GM21528 (cell line): ENCODE results near the gene ANKRD18A.
"Not testable (repeated sequence)": the region's sequence is repeated elsewhere in the genome, so short reads cannot be mapped to it uniquely, and the experiment has no call there.

ENCODE experiments used
- ATAC-seq: cut with Tn5 transposase; IDR thresholded peaks from one replicate; pipeline ENCODE4 v1.9.1; 2021; ENCODE audit warnings: mild to moderate bottlenecking, moderate library complexity; ENCODE audit not compliant: unreplicated experiment, low FRiP score

Gene ANKRD18A

DNA sequence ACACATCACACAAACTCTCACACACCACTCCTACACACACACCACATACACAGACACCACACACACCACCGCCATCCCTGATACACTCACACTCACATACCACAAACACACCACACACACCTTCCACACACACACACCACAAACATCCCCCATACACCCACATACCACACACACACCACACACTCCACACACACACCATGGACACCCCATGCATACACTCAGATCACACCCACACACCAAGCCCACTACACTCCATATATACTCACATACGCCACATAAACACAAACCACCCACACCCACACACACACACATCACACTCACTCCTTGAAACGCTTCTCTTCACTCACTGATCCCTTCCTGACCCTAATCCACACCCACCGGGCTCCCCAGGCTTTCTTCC is 9.1 kb upstream of the ANKRD18A start:
- no peak for ATAC-seq

DNA sequence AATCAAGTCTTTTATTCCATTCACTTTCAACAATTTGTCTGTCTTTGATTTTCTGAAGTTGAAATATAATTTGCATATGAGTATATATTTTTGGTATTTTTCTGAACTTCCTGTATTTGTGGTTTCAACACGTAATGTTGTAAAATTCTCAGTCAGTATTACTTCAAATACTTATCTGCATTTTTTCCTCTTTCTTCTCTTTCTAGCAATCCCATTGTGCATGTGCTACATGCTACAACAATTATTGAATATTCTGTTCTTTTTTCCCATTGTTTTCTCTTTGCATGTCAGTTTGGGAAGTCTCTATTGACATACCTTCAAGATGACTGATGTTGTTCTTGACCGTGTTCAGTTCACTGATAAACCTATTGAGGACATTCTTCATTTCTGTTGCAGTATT is 5.6 kb upstream of the ANKRD18A start:
- no peak for ATAC-seq

DNA sequence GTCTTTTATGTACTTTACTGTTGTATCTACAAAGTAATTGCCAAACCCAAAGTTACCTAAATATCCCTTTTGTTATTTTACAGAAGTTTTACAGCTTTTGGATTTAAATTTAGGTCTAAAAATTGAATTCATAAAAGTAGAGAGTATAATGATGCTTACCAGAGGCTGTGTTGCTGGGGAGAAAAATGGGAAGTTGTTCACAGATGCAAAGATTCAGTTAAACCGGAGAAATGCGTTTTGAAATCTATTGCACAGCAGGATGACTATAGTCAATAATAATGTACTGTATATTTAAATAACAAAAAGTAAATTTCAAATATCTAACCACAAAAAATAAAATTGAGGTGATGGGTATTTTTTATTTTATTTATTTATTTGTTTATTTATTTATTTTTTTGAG is 2.6 kb upstream of the ANKRD18A start:
- no peak for ATAC-seq

DNA sequence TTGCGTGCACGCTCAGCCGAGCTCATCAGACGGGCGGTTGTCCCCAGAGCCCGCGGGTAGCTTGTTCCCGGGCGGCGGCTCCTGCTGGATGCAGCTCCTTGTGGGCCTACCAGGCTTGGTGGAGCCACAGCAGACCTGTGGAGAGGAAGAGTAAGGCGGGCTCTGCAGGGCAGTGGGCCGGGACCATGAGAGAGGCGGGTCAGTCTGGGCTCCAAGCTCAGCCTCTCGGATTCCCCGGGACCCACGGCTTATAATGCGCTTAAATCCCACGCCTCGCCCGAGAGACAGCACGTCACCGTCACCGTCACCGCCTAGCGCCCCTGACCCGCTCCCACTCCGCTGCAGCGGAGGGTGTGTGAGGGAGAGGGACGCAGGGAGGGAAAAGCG is 1.9 kb upstream of the ANKRD18A start:
- ATAC-seq = no peak

DNA sequence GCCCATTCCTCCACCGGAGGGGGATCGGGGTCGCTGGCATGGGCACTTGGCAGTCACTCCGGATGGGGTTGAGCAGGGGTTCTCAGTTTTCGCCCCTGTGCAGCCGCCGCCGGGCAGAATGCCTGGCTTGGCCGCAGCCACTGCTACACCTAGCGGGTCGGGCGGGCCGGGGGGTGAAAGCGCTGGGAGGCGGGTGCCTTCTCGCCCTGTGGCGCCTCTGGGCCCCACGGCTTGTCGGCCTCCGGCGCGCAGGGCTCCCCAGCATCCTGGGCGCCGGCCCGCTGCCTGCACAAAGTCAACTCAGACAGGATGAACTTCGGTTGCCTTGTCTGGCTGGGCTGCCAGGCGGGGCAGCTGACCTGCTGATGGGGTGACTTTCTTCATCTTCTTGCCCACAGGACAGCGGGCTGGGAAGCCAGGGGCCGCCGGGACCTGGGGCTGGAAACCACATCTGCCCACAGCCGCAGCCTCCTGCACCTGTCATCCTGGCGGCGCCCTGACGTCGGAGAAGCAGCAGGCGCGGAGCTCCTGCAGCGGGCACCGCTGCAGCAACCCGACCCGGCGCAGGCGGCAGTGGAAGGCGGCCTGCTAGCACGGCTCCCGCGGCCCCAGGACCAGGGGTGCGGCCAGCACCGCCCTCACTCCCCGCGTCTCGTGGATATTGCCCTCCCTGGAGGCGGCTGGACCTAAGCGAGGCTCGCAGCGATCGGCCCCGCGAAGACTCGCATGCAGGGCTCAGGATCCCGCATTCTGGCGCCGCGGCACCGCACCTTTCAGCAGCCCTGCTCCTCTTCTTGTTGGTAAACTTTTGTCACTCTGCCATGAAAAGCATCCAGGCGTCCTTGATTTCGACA is 1.3 kb upstream of the ANKRD18A start:
- peak; percentile 36 for ATAC-seq

DNA sequence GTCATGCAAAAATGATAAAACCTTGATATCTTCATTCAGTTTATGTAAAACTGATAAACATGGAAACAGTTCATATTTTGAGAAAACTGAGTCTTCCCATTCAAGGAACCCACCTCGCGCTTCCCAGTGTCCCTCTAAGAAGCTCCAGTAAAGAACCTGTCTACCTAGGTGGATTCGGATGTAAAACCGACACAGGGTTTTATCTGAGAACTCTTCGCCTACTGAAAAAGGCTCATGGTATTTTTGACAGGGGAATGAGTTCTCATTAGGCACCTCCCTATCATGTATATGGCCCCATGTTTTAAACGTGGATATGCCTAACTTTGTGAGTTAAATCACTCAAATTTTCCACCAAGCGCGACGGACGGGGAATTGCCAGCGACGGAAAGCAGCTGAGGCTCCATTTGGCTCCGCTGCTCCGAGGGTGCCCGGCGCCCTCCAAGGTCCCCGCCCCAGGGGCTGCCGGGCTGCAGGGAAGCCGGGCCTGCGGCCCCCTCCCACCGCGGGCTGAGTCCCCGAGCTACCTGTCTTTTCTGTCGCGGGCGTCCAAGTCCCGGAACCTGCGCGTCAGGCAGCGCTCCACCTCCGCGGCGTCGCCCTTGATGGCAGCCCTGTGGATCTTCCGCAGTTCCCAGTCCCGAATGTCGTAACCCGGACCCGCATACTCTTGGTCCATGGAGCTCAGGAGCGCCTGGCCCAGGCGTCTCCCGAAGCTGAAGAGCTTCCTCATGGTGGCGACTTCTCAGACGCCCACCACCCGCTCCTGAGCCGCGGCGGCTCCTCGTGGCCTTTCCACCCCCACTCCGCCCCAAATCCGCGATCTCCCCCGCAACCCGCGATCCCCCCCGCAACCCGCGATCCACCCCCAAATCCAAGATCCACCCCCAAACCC is 594 bp downstream of the ANKRD18A start:
- no peak for ATAC-seq

DNA sequence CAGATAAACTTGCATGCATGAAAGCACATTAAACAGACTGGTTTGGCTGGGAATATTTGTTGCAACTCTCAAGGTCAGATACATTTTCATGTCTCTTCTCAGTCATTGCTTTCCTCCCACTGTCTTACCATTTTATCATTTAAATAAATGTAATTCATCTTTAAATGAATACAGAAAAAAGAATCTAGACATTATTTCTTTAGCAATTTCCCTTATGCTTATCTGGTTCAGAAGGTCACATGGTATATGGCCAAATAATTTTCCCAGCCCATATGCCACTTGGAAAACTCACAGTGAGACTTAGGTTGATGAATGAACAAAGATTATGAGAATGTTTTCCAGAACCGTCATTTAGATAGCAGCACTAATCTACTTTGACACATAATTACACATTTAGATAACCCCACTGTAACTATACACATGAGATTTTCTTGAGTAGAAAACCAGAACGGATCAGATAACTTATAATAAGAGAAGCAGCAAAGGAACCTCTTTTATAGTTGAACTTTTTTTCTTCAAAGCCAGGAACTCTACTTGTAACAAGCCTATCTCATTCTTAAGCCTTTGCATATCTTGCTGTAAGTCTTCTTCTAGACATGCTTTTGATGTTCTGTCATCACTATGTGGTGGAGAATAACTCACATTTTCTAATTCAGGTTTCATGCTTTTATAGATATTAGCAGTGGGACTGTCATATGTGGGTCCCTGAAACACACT is 22.2 kb downstream of the ANKRD18A start:
- not testable (repeated sequence) for ATAC-seq

DNA sequence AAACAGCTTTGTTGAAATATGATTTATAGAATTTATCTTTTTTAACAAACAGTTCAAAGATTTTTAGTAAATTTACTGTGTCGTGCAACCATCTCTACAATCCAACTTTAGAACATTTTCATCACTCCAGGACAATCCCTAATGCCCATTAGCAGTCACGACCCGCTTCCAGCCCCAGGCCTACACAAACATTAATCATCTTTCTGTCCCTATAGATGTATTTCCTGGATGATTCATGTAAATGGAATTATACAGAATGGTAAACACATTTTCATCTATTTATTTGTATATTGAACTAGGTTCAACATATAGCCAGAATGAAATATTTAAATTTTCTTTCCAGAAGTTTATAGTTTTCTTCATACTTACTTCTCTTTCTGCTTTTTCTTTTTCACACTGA is 25.3 kb downstream of the ANKRD18A start:
- not testable (repeated sequence) for ATAC-seq

DNA sequence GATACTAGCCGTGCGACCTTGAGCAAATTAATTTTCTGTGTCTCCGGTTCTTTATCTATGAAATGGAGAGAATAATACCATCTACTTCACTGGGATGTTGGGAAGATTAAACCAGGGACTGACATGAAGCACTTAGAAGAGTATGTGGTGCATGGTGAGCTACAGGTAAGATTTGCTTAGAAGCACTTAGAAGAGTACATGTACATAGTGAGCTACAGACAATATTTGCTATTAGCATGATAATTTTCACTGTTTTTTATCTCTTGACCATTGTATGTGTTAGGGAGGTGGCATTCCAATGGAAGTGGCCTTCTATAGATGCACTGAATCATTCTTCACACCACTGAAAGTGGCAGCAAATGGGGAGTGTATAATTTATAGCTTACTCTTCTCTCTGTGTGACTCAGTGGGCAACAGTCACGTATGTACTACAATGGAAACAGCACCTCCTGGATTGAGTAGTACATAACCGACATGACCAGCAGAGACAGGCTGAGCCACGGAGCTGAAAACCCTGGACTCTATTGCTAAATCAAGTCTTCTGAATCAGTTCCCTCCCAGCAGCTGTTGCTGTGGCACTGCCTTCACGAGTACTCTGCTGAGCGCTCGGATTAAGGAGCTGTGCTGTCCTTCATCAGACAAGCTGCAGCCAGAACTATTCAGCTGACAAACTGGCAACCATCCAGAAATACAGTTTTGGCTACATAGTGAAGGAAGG is 28.9 kb downstream of the ANKRD18A start:
- ATAC-seq = not testable (repeated sequence)

DNA sequence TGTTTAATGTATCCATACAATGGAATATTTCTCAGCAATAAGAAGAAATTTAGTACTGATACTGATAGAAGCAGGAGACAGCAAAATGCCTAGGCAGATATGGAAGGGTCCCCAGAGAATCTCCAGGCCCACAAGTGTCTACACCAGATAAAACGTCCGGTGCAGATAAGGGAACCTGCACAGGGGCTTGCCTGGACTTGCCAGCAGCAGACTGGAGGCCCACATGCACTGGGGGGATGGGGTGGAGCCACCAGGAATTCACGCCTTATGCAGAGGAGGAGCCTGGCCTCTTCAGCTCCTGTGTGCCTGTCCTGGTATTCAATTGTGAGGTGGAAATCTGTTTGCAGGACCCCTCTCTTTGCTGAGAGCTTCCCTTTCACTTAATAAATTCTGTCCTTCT is 36.6 kb downstream of the ANKRD18A start:
- not testable (repeated sequence) for ATAC-seq

- ATAC-seq = not testable (repeated sequence)
Measured at GRCh38 chr9:38580112-38580511, 40.3 kb downstream of the ANKRD18A start.

GRCh38 chr9:38576181-38576580 is 44.2 kb downstream of the ANKRD18A start:
- ATAC-seq = not testable (repeated sequence)

- not testable (repeated sequence) for ATAC-seq
Measured at GRCh38 chr9:38566048-38566447, 54.3 kb downstream of the ANKRD18A start.

- not testable (repeated sequence) for ATAC-seq
Measured at GRCh38 chr9:38565178-38565577, 55.2 kb downstream of the ANKRD18A start.

GRCh38 chr9:38563911-38564310 is 56.5 kb downstream of the ANKRD18A start:
- ATAC-seq = not testable (repeated sequence)

GRCh38 chr9:38561134-38561533 is 59.3 kb downstream of the ANKRD18A start:
- not testable (repeated sequence) for ATAC-seq

GRCh38 chr9:38559172-38559571 is 61.2 kb downstream of the ANKRD18A start:
- not testable (repeated sequence) for ATAC-seq

GRCh38 chr9:38557746-38558145 is 62.6 kb downstream of the ANKRD18A start:
- ATAC-seq = not testable (repeated sequence)

DNA sequence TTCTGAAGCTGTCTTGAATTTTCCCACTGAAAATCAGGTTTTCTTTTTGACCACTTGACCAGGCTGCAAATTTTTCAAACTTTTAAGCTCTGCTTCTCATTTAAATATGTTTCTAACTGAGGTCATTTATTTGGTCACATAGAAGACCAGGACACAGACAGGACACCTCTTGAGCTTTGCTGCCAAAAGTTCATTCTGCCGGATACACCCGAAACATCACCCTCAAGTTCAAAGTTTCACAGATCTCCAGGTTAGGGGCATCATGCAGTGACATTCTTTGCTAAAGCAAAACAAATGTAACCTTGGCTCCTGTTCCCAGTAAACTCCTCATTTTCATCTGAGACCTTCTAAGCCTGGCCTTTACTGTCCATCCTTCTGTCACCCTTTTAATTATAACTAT is 65.4 kb downstream of the ANKRD18A start:
- ATAC-seq = not testable (repeated sequence)

DNA sequence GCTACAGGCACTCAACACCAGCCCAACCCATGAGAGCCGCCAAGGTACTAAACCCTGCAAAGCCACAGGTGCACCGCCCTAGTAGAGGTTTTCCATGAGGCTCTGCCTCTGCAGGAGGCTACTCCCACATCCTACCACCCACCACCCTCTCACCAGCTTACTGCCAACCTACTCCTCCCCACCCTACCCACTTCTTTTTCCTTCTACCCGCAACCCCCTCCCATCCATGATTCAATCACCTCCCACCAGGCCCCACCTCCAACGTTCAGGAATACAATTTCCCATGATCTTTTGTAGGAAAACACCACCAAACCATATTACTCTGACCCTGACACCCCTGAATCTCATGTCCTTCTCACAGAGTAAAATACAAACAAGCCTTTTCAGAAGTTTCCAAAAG is 67.4 kb downstream of the ANKRD18A start:
- ATAC-seq = not testable (repeated sequence)
